ENCODE measurements around the gene UBE2D3.
"Not testable (repeated sequence)": the region's sequence is repeated elsewhere in the genome, so short reads cannot be mapped to it uniquely, and the experiment has no call there.

The UBE2D3 gene

GRCh38 chr4:102827674-102828496 is 534 bp upstream of the UBE2D3 start:
- no peaks in the 10 kb centered on the region for H3K9me3 ChIP-seq (ENCODE audit: control insufficient read depth, low read length)
- H3K36me3 ChIP-seq (ENCODE audit: control insufficient read depth, insufficient read depth, low read length, severe bottlenecking) = no peaks in the 10 kb centered on the region
- peak; percentile 100 for DNase-seq (ENCODE audit: low read depth)
- peaks cover 23% of the 10 kb centered on the region for H3K4me1 ChIP-seq (ENCODE audit: control insufficient read depth, insufficient read depth, low read length)
- H3K9ac ChIP-seq (ENCODE audit: low read length) = peak overlapping the region; percentile 94
- H3K4me3 ChIP-seq (ENCODE audit: low read length) = peak overlapping the region; percentile 93
- no peaks in the 10 kb centered on the region for H3K27me3 ChIP-seq (replicated peaks; ENCODE audit: control insufficient read depth, insufficient read depth, low read length)

- H3K4me1 ChIP-seq (ENCODE audit: control insufficient read depth, insufficient read depth, low read length) = peaks cover 39% of the 10 kb centered on the region
- no peaks in the 10 kb centered on the region for H3K27me3 ChIP-seq (replicated peaks; ENCODE audit: control insufficient read depth, insufficient read depth, low read length)
- peak overlapping the region; percentile 93 for H3K4me3 ChIP-seq (ENCODE audit: low read length)
- no peaks in the 10 kb centered on the region for H3K36me3 ChIP-seq (ENCODE audit: control insufficient read depth, insufficient read depth, low read length, severe bottlenecking)
- no peak for DNase-seq (ENCODE audit: low read depth)
- H3K9ac ChIP-seq (ENCODE audit: low read length) = peak overlapping the region; percentile 94
- H3K9me3 ChIP-seq (ENCODE audit: control insufficient read depth, low read length) = no peaks in the 10 kb centered on the region
Observed at GRCh38 chr4:102826105-102826889, 1.1 kb downstream of the UBE2D3 start.

- Histone ChIP-seq H3K36me3 (ENCODE audit: control insufficient read depth, insufficient read depth, low read length, severe bottlenecking) (no peaks in the 10 kb centered on the region), H3K4me1 (ENCODE audit: control insufficient read depth, insufficient read depth, low read length) (peaks cover 47% of the 10 kb centered on the region), H3K9me3 (ENCODE audit: control insufficient read depth, low read length) (no peaks in the 10 kb centered on the region), H3K27me3 (replicated peaks; ENCODE audit: control insufficient read depth, insufficient read depth, low read length) (no peaks in the 10 kb centered on the region), H3K4me3 (ENCODE audit: low read length) (peak overlapping the region; percentile 93), H3K9ac (ENCODE audit: low read length) (peak overlapping the region; percentile 94)
- peak; percentile 83 for DNase-seq (ENCODE audit: low read depth)
Observed at GRCh38 chr4:102825261-102826091, 1.9 kb downstream of the UBE2D3 start.

GRCh38 chr4:102824398-102824797 is 3.0 kb downstream of the UBE2D3 start:
- Histone ChIP-seq H3K4me1 (ENCODE audit: control insufficient read depth, insufficient read depth, low read length) (peaks cover 57% of the 10 kb centered on the region), H3K27me3 (replicated peaks; ENCODE audit: control insufficient read depth, insufficient read depth, low read length) (no peaks in the 10 kb centered on the region), H3K4me3 (ENCODE audit: low read length) (peak overlapping the region; percentile 93), H3K9me3 (ENCODE audit: control insufficient read depth, low read length) (no peaks in the 10 kb centered on the region), H3K36me3 (ENCODE audit: control insufficient read depth, insufficient read depth, low read length, severe bottlenecking) (no peaks in the 10 kb centered on the region), H3K9ac (ENCODE audit: low read length) (peak overlapping the region; percentile 94)
- peak; percentile 23 for DNase-seq (ENCODE audit: low read depth)

- peak; percentile 43 for DNase-seq (ENCODE audit: low read depth)
- H3K36me3 ChIP-seq (ENCODE audit: control insufficient read depth, insufficient read depth, low read length, severe bottlenecking) = no peaks in the 10 kb centered on the region
- peak overlapping the region; percentile 93 for H3K4me3 ChIP-seq (ENCODE audit: low read length)
- no peaks in the 10 kb centered on the region for H3K27me3 ChIP-seq (replicated peaks; ENCODE audit: control insufficient read depth, insufficient read depth, low read length)
- peak overlapping the region; percentile 94 for H3K9ac ChIP-seq (ENCODE audit: low read length)
- H3K9me3 ChIP-seq (ENCODE audit: control insufficient read depth, low read length) = no peaks in the 10 kb centered on the region
- peaks cover 55% of the 10 kb centered on the region for H3K4me1 ChIP-seq (ENCODE audit: control insufficient read depth, insufficient read depth, low read length)
Observed at GRCh38 chr4:102823897-102824296, 3.5 kb downstream of the UBE2D3 start.

- Histone ChIP-seq H3K36me3 (ENCODE audit: control insufficient read depth, insufficient read depth, low read length, severe bottlenecking) (no peaks in the 10 kb centered on the region), H3K4me1 (ENCODE audit: control insufficient read depth, insufficient read depth, low read length) (peaks cover 55% of the 10 kb centered on the region), H3K4me3 (ENCODE audit: low read length) (peak overlapping the region; percentile 93)
Observed at GRCh38 chr4:102823464-102823863, 3.9 kb downstream of the UBE2D3 start.

GRCh38 chr4:102819588-102820365 is 7.6 kb downstream of the UBE2D3 start:
- H3K36me3 ChIP-seq (ENCODE audit: control insufficient read depth, insufficient read depth, low read length, severe bottlenecking) = no peaks in the 10 kb centered on the region
- H3K4me1 ChIP-seq (ENCODE audit: control insufficient read depth, insufficient read depth, low read length) = peaks cover 86% of the 10 kb centered on the region
- no peaks in the 10 kb centered on the region for H3K27me3 ChIP-seq (replicated peaks; ENCODE audit: control insufficient read depth, insufficient read depth, low read length)
- no peak overlapping the region for H3K9ac ChIP-seq (ENCODE audit: low read length)
- no peaks in the 10 kb centered on the region for H3K9me3 ChIP-seq (ENCODE audit: control insufficient read depth, low read length)
- peak overlapping the region; percentile 36 for H3K4me3 ChIP-seq (ENCODE audit: low read length)
- DNase-seq (ENCODE audit: low read depth) = no peak

More at GRCh38 chr4:102823464-102823863, 3.9 kb downstream of the UBE2D3 start:
- H3K27me3 ChIP-seq (replicated peaks; ENCODE audit: control insufficient read depth, insufficient read depth, low read length) = no peaks in the 10 kb centered on the region
- no peak for DNase-seq (ENCODE audit: low read depth)
- no peaks in the 10 kb centered on the region for H3K9me3 ChIP-seq (ENCODE audit: control insufficient read depth, low read length)
- H3K9ac ChIP-seq (ENCODE audit: low read length) = peak overlapping the region; percentile 94

GRCh38 chr4:102819100-102819499 is 8.3 kb downstream of the UBE2D3 start:
- H3K9ac ChIP-seq (ENCODE audit: low read length); H3K9me3 ChIP-seq (ENCODE audit: control insufficient read depth, low read length); H3K27me3 ChIP-seq (replicated peaks; ENCODE audit: control insufficient read depth, insufficient read depth, low read length); H3K36me3 ChIP-seq (ENCODE audit: control insufficient read depth, insufficient read depth, low read length, severe bottlenecking); DNase-seq (ENCODE audit: low read depth): not testable (repeated sequence)
- H3K4me1 ChIP-seq (ENCODE audit: control insufficient read depth, insufficient read depth, low read length) = peaks cover 86% of the 10 kb centered on the region
- H3K4me3 ChIP-seq (ENCODE audit: low read length) = peak overlapping the region; percentile 36

- Histone ChIP-seq H3K9ac (ENCODE audit: low read length) (no peak overlapping the region), H3K36me3 (ENCODE audit: control insufficient read depth, insufficient read depth, low read length, severe bottlenecking) (peaks cover 11% of the 10 kb centered on the region), H3K4me1 (ENCODE audit: control insufficient read depth, insufficient read depth, low read length) (peaks cover 82% of the 10 kb centered on the region), H3K4me3 (ENCODE audit: low read length) (peak overlapping the region; percentile 2), H3K27me3 (replicated peaks; ENCODE audit: control insufficient read depth, insufficient read depth, low read length) (no peaks in the 10 kb centered on the region), H3K9me3 (ENCODE audit: control insufficient read depth, low read length) (no peaks in the 10 kb centered on the region)
- no peak for DNase-seq (ENCODE audit: low read depth)
Observed at GRCh38 chr4:102817613-102818268, 9.6 kb downstream of the UBE2D3 start.

- Histone ChIP-seq H3K27me3 (replicated peaks; ENCODE audit: control insufficient read depth, insufficient read depth, low read length) (no peaks in the 10 kb centered on the region), H3K9me3 (ENCODE audit: control insufficient read depth, low read length) (no peaks in the 10 kb centered on the region), H3K4me1 (ENCODE audit: control insufficient read depth, insufficient read depth, low read length) (peaks cover 82% of the 10 kb centered on the region), H3K36me3 (ENCODE audit: control insufficient read depth, insufficient read depth, low read length, severe bottlenecking) (peaks cover 11% of the 10 kb centered on the region), H3K9ac (ENCODE audit: low read length) (no peak overlapping the region), H3K4me3 (ENCODE audit: low read length) (peak overlapping the region; percentile 51)
- DNase-seq (ENCODE audit: low read depth) = no peak
Observed at GRCh38 chr4:102817021-102817605, 10.2 kb downstream of the UBE2D3 start.

Measured in adipocyte (in vitro differentiated cells).